SJSA1 (cell line): Measurements from ENCODE around the gene GPATCH3. TPM values are rescaled to one million over a fixed set of nuclear protein-coding genes. Genes with fewer than 3 reads are reported as not detected.

Experiments used
- DNase-seq, 2 experiments: peaks; one replicate each; pipeline ENCODE4 v3.0.0-alpha.2; 2015 to 2020; ENCODE audit warnings: low spot score in 2 of 2, low read depth in 1 of 2
- H3K27ac ChIP-seq: fragments of 250-450 bp; sonication (Bioruptor Pico); 2 replicates; pipeline ENCODE4 v1.5.1; 2020; ENCODE audit warnings: mild to moderate bottlenecking, moderate library complexity
- H3K27me3 ChIP-seq: fragments of 250-450 bp; sonication (Bioruptor Pico); replicated peaks from 2 replicates; pipeline ENCODE4 v1.5.1; 2020; ENCODE audit warnings: mild to moderate bottlenecking, moderate library complexity
- H3K36me3 ChIP-seq: fragments of 250-450 bp; sonication (Bioruptor Pico); 2 replicates; pipeline ENCODE4 v1.5.1; 2020; ENCODE audit warnings: mild to moderate bottlenecking
- H3K4me1 ChIP-seq: fragments of 250-450 bp; sonication (Bioruptor Pico); replicated peaks from 2 replicates; pipeline ENCODE4 v1.6.1; 2021; ENCODE audit warnings: mild to moderate bottlenecking
- H3K4me3 ChIP-seq: fragments of 250-450 bp; sonication (Bioruptor Pico); 2 replicates; pipeline ENCODE4 v1.5.1; 2020; ENCODE audit warnings: mild to moderate bottlenecking
- H3K9me3 ChIP-seq: fragments of 250-450 bp; sonication (Bioruptor Pico); replicated peaks from 2 replicates; pipeline ENCODE4 v1.5.1; 2020; ENCODE audit warnings: mild to moderate bottlenecking
- total RNA-seq: library from RNA; depleted of rRNA; stranded (reverse); fragments of >200 nt; shearing (Covaris generic); gene quantifications from 2 replicates; pipeline ENCODE4 v1.2.3, GENCODE V29; 2014

Gene GPATCH3
- total RNA-seq, 1 experiment from 2014 or later = 7.8 TPM

GRCh38 chr1:26923711-26924110 is 23.4 kb upstream of the GPATCH3 start:
- no peak overlapping the region for H3K4me3 ChIP-seq
- H3K27ac ChIP-seq = no peak overlapping the region
- H3K27me3 ChIP-seq = no peaks in the 10 kb centered on the region
- peaks cover 21% of the 10 kb centered on the region for H3K4me1 ChIP-seq
- no peak for DNase-seq
- H3K9me3 ChIP-seq = peaks cover 2% of the 10 kb centered on the region; the same call in 1 of the 2 replicates
- H3K36me3 ChIP-seq = peaks cover 67% of the 10 kb centered on the region

GRCh38 chr1:26922901-26923300 is 22.6 kb upstream of the GPATCH3 start:
- H3K27ac ChIP-seq = no peak overlapping the region; the same call in 1 of the 2 replicates
- peaks cover 21% of the 10 kb centered on the region for H3K4me1 ChIP-seq
- no peaks in the 10 kb centered on the region for H3K27me3 ChIP-seq
- no peak for DNase-seq
- H3K9me3 ChIP-seq = peaks cover 2% of the 10 kb centered on the region; the same call in 1 of the 2 replicates
- H3K36me3 ChIP-seq = peaks cover 59% of the 10 kb centered on the region
- H3K4me3 ChIP-seq = peak overlapping the region; percentile 89

DNA sequence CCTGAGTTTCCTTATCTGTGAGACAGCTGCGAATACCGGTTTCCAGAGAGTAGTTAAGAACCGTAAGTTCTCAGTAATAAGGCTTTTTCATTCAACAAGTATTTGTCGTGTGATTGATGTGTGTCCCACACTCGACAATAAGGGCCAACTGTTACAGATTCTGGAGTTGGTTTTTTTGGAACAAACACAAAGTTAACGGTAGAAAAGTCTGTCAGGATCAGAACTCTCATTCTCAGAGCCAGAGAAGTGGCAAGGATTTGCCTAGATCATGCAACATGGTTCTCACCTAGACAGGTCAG is 22.1 kb upstream of the GPATCH3 start:
- Histone ChIP-seq H3K9me3 (peaks cover 2% of the 10 kb centered on the region; the same call in 1 of the 2 replicates), H3K36me3 (peaks cover 54% of the 10 kb centered on the region), H3K4me1 (peaks cover 21% of the 10 kb centered on the region), H3K4me3 (peak overlapping the region; percentile 89), H3K27me3 (no peaks in the 10 kb centered on the region), H3K27ac (peak overlapping the region; percentile 83)
- no peak for DNase-seq

DNA sequence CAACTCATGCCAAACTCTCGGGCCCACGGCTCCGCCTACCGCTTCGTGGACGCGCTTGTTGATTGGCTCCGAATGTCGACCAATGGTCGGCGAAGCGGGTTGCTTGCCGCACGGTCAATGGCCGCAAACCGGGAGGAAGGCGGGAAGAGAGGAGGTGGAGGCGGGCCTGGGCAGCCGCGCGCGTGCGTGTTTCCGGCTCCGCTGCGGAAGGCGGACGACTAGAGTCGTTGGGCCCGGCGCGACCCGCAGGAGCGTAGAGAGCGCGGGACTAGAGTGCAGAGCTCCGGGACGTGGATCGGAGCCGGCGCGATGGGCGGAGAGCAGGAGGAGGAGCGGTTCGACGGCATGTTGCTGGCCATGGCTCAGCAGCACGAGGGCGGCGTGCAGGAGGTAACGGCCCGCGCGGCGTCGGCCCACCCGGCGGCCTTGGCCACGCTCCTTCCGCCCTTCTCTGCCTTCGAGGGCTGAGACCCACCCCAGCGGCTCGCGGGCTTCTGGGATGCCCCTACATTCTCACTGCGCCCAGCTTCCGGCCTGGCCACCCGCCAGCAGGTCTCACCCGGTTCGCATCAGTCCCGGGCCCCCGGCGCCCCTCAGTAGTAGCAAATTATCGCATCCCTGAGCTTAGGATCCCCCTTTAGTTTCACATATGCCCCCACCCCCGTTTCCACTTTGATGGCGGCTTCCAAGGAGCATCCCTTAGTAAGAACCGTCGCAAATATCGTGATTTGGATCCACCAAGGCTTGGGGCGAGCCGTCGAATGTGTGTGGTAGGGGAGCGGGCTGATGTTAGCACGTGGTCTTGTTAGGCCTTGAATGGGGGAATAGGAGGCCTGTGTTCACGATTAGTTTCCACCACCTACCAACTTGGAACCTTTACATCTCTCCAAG is 21.5 kb upstream of the GPATCH3 start, which contains the start of gene NUDC:
Gene NUDC, plus strand, starts transcription at position 204 of the 891 bp plus-strand sequence. Its CDS starts 106 bp downstream, at position 310.
- Histone ChIP-seq H3K4me1 (peaks cover 21% of the 10 kb centered on the region), H3K36me3 (peaks cover 50% of the 10 kb centered on the region), H3K9me3 (peaks cover 2% of the 10 kb centered on the region; the same call in 1 of the 2 replicates), H3K27me3 (no peaks in the 10 kb centered on the region), H3K4me3 (peak within 1 kb of the TSS; percentile 89), H3K27ac (peak within 1 kb of the TSS; percentile 83)
- peak; percentile 95 to 97 for DNase-seq

GRCh38 chr1:26921126-26921539 is 20.9 kb upstream of the GPATCH3 start:
- Histone ChIP-seq H3K9me3 (peaks cover 2% of the 10 kb centered on the region; the same call in 1 of the 2 replicates), H3K36me3 (peaks cover 44% of the 10 kb centered on the region), H3K27ac (peak overlapping the region; percentile 83), H3K27me3 (no peaks in the 10 kb centered on the region), H3K4me3 (peak overlapping the region; percentile 89), H3K4me1 (peaks cover 21% of the 10 kb centered on the region)
- no peak for DNase-seq

DNA sequence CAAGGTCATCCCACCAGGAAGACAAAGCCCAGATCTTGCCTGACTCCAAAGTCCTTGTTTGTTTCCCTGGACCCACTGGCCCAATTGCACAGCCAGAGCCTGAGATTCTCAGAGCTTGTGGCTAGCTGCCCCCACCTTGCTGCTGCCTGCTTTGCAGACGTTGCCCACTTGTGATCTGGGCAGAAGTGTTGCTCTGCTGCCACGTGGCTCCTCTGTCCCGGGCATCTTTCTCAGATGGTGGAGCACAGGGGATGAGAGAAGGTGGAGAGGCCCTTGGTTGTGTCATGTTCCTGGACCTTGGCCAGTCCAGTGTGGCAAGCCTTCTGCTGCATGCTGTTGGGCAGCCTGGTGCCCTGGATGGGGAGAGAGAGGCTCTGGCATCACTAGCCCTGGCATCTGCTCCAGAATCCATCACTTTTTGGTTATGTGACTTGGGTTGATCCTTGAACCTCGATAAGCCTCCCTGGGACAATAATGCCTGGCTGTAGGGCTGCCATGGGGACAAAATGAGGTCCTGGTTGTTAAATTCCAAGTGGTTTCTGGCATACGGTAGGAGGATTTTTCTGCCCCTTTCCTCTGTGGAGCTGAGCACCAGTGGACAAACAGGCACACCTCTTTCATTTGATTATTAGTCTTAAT is 15.1 kb upstream of the GPATCH3 start:
- Histone ChIP-seq H3K27ac (no peak overlapping the region), H3K4me1 (no peaks in the 10 kb centered on the region), H3K9me3 (no peaks in the 10 kb centered on the region), H3K27me3 (no peaks in the 10 kb centered on the region), H3K4me3 (no peak overlapping the region), H3K36me3 (no peaks in the 10 kb centered on the region)
- no peak for DNase-seq

- Histone ChIP-seq H3K4me3 (no peak within 1 kb of the TSS), H3K36me3 (no peaks in the 10 kb centered on the region), H3K27me3 (no peaks in the 10 kb centered on the region), H3K4me1 (no peaks in the 10 kb centered on the region), H3K9me3 (no peaks in the 10 kb centered on the region), H3K27ac (no peak within 1 kb of the TSS)
- DNase-seq = no peak
Observed at GRCh38 chr1:26913754-26914619, 13.7 kb upstream of the GPATCH3 start, which contains the start of gene NR0B2. NR0B2 (minus strand) TSS chr1:26913975; CDS start chr1:26913940, 35 bp downstream.

DNA sequence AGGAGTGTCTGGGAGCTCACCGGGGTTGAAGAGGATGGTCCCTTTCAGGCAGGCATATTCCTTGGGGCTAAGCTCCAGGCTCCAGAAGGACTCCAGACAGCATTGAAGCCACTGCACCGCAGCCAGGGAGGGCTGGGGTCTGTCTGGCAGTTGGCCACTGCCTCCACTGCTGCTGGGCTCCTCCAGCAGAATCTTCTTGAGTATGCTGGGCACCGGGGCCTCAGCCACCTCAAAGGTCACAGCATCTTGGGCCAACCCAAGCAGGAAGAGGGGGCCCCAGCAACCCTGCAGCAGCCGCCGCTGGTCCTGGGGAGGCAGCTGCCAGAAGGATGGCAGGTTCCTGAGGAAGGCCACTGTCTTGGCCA is 13.1 kb upstream of the GPATCH3 start:
- Histone ChIP-seq H3K4me3 (no peak overlapping the region), H3K36me3 (no peaks in the 10 kb centered on the region), H3K4me1 (no peaks in the 10 kb centered on the region), H3K9me3 (no peaks in the 10 kb centered on the region), H3K27ac (no peak overlapping the region), H3K27me3 (no peaks in the 10 kb centered on the region)
- no peak for DNase-seq

- no peaks in the 10 kb centered on the region for H3K27me3 ChIP-seq
- H3K4me1 ChIP-seq = no peaks in the 10 kb centered on the region
- no peaks in the 10 kb centered on the region for H3K9me3 ChIP-seq
- no peak for DNase-seq
- H3K36me3 ChIP-seq = no peaks in the 10 kb centered on the region
- H3K27ac ChIP-seq = no peak overlapping the region
- H3K4me3 ChIP-seq = no peak overlapping the region
Observed at GRCh38 chr1:26912147-26912490, 11.9 kb upstream of the GPATCH3 start.

DNA sequence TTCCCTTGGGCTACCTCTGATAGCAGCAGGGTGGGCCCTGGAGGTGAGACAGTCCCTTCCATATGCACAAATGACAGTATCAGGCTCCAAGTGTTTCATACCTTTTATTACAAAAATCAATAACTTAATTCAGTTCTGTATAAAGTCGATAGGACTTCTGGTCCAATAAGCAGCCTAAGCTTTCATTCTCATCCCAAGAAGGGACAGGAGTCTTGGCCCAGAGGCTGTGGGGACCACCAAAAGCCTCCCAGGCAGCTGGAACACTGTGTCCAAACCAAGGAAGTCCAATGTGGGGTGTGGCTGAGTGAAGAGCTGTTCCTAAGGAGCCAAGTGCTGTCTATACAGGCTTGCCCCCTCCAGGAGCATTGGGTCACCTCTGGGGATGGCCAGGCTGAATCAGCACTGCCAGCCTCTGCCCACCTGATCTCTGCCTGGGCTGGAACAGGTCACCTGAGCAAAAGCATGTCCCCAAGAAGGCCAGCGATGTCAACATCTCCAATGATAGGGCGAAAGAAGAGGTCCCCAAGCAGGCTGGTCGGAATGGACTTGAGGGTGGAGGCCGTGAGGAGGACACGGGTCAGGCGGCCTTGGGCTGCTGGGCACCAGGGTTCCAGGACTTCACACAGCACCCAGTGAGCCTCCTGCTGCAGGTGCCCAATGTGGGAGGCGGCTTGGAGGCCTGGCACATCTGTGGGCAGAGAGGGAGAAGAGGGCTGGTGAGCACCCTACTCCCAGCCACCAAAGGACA is 11.3 kb upstream of the GPATCH3 start:
- H3K4me1 ChIP-seq = no peaks in the 10 kb centered on the region
- H3K36me3 ChIP-seq = no peaks in the 10 kb centered on the region
- no peak overlapping the region for H3K27ac ChIP-seq
- H3K27me3 ChIP-seq = no peaks in the 10 kb centered on the region
- DNase-seq = no peak
- no peaks in the 10 kb centered on the region for H3K9me3 ChIP-seq
- no peak overlapping the region for H3K4me3 ChIP-seq

GRCh38 chr1:26910343-26911160 is 10.3 kb upstream of the GPATCH3 start:
- DNase-seq = no peak
- no peaks in the 10 kb centered on the region for H3K27me3 ChIP-seq
- no peaks in the 10 kb centered on the region for H3K4me1 ChIP-seq
- H3K27ac ChIP-seq = no peak overlapping the region
- H3K9me3 ChIP-seq = no peaks in the 10 kb centered on the region
- H3K36me3 ChIP-seq = no peaks in the 10 kb centered on the region
- H3K4me3 ChIP-seq = no peak overlapping the region

GRCh38 chr1:26909951-26910342 is 9.7 kb upstream of the GPATCH3 start:
- DNase-seq = no peak
- Histone ChIP-seq H3K4me3 (no peak overlapping the region), H3K36me3 (no peaks in the 10 kb centered on the region), H3K27ac (no peak overlapping the region), H3K4me1 (no peaks in the 10 kb centered on the region), H3K27me3 (no peaks in the 10 kb centered on the region), H3K9me3 (no peaks in the 10 kb centered on the region)
